Measurements from ENCODE around the gene ABCB6.

DNA sequence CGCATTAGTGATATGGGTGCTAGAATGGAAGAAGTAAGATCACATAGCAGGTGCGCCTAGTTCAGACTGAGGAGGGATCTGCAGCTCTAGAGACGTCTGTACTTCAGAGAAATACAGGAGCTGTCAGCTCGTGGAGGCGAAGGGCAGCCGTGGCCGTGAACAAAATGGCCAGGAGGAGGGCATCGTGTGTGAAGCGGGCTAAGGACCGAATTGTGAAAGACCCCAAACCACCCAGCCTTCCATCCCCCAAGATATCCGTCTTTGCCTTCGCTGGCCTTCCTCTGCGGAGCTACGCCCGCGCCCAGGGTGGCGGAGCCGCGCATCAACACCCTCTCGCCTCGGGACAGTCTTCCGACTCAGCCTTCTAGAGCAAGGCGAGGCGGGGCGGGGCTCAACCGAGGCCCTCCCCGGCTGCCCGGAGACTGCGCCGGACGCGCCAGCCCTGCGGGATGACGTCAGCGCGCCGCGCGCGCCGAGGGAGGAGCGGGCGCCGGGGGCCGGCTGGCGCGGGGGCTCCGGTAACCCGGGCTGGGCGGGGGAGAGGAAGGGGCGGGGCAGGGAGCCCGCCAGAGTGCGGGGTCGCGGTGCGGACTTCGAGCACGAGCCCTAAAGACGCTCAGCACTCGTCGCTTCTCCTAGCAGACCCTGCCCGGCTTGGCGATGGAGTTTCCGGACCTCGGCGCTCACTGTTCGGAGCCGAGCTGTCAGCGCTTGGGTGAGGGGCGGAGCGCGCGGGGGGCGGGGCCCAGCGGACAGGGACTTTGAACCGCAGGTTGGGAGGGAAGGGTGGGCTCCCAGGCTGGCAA lies 12.2 kb downstream of the ABCB6 start, which contains the start of gene ZFAND2B:
- TF ChIP-seq, protein P1, sequence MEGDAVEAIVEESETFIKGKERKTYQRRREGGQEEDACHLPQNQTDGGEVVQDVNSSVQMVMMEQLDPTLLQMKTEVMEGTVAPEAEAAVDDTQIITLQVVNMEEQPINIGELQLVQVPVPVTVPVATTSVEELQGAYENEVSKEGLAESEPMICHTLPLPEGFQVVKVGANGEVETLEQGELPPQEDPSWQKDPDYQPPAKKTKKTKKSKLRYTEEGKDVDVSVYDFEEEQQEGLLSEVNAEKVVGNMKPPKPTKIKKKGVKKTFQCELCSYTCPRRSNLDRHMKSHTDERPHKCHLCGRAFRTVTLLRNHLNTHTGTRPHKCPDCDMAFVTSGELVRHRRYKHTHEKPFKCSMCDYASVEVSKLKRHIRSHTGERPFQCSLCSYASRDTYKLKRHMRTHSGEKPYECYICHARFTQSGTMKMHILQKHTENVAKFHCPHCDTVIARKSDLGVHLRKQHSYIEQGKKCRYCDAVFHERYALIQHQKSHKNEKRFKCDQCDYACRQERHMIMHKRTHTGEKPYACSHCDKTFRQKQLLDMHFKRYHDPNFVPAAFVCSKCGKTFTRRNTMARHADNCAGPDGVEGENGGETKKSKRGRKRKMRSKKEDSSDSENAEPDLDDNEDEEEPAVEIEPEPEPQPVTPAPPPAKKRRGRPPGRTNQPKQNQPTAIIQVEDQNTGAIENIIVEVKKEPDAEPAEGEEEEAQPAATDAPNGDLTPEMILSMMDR (IDR thresholded peaks at IDR 0.05): peak in 2 of 3 donors; percentile 49 to 53
- peak; percentile 77 for TF ChIP-seq POLR2A (IDR thresholded peaks at IDR 0.05)
- TF ChIP-seq POLR2AphosphoS5 (IDR thresholded peaks at IDR 0.05): peak; percentile 93 to 96 (median 95)

Data from breast epithelium (tissue), 3 donors.